ENCODE data around the gene OOSP1.
"Not testable (repeated sequence)": the region's sequence is repeated elsewhere in the genome, so short reads cannot be mapped to it uniquely, and the experiment has no call there.

The OOSP1 gene, protein sequence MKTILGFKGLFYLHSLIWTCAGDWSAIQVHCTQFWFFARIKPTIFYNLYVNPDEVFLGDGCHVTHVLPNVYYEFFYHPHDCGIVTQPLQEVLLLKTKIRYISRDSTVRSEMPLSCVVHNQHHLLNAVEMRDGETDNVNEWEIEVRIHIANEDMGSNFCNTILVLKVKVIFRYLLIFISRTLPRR

DNA sequence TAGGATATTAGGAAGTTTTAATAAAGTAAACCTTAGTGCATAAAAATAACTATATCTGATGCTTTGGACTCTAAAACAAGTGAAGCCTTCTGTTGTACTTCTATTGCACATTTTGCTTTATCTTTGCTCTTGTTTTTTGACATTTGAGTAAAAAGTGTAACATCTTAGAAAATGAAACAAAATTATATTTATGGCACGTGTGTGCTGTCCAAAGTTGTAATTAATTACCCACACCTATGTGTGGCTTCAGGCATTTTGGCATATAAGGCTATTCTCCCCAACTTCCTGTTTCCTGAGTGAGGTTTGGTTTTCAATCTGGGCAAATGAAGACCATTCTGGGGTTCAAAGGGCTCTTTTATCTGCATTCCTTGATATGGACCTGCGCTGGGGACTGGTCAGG lies at the start of gene OOSP1:
Gene OOSP1, plus strand, starts transcription at position 301 of the 400 bp plus-strand sequence. Its CDS starts 23 bp downstream, at position 324.
- DNase-seq (ENCODE audit: low read depth), result no peak

DNA sequence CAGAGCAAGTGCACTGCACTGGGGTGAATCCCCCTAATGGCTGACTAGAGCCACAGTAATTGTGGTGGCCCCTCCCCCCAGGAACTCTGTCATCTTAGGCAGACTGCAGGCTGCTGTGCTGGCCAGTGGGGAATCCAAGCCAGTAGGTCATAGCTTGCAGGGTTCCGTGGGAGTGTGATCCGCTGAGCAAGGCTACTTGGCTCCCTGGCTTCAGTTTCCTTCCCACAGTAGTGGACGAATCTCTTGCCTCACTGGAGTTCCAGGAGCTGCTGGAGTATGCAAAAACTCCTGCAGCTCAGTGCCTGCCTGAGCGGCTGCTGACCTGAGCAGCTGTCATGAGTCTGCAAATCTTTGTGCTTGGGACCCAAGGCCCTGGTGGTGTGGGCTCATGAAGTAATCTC lies 46.5 kb upstream of the OOSP1 start:
- DNase-seq (ENCODE audit: low read depth), result no peak

DNA sequence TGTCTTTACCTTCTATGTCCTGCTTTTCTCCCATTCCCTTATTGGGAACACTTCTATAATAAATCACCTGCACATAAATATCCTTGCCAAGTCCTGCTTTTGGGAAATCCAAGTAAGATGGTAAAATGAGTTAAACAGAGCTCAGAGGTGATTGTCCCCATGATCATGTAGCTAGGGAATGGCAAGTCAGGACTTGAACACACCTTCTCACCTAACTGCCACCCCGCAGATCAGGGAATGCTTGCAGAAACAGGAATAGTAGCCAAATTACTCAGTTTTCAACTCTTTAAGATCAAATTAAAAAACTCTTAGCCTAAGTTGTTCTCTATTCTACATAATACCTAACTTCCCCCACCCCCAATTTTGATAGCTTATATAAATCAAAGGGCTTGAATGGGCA lies 43.6 kb upstream of the OOSP1 start:
- no peak for DNase-seq (ENCODE audit: low read depth)

DNA sequence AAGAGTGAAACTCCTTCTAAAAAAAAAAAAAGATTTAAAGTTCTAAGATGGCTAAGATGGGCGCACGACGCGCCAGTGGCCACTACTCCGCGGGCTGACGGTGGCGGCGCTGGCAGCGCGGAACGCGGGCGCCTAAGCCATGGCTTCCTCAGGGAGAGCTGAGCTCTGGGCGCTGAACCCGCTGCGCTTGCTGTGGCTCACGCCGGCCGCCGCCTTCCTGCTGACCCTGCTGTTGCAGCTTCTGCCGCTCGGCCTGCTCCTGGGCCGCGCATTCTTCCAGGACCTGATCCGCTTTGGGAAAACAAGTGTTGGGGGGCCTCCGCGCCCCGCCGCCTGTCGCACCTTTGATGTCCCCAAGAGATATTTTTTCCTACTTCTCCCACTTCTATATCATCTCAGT lies 40.2 kb upstream of the OOSP1 start:
- no peak for DNase-seq (ENCODE audit: low read depth)

DNA sequence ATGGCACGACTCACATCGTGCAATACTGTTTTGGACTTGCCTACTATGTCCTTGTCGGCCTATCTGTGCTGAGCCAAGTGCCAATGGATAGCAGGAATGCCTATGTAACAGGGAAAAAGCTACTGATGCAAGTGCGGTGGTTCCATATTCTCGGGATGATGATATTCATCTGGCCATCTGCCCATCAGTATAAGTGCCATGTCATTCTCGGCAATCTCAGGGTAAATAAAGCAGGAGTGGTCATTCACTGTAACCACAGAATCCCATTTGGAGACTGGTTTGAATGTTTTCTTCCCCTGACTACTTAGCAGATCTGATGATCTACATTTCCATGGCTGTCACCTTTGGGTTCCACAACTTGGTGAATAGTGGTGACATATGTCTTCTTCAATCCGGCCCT lies 39.6 kb upstream of the OOSP1 start:
- DNase-seq (ENCODE audit: low read depth), result no peak

DNA sequence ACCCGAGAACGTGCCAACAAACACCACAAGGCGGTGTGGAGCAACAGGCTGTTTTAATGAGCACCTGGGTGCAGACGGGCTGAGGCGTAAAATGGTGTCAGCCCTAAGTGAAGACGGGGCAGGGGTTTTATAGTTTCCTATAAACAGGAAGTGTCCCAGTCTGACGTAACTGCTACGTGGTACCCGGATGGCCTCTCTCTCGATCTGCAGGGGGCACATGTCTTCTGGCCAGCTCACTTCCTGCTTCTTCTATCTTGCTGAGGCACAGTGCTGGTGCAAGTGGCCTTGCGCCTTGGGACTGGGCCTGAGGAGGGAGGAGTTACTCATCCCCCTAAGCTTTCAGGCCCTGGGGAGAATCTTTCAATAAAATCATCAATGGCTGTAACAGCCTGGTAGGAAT lies 38.7 kb upstream of the OOSP1 start:
- DNase-seq (ENCODE audit: low read depth), result no peak

DNA sequence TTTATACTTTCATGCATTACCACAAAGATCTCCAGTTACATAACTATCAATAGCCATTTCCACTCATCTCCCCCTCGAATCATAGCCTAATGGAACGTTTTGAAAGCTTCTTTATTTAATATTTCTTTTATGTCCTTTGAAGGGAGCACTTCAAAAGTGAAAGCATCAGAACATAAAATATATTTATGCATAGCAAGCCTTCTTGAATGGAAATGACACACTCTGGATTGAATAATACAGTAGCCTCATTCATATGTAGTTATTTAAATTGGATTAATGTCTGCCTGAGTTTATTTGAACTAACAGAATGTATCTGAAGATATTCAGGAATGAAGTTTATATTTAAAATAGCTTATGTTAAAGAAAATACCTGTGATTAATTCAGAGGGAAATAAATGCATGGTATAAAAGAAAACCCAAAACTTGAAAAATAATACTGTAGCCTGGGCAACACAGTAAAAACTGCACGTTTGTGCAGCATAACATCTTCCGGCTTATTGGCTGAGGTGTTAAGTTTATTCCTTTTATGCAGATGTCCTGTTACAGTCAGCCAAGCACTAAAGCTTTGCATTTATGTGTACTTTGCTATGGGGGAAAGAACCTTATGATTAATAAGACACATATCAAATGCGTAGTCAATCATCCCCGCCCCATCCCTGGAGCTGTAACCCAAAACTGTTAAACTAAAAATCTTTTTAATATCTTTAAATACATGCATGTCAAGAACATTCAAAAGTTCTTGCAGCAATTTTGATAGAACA lies 37.7 kb upstream of the OOSP1 start:
- no peak for DNase-seq (ENCODE audit: low read depth)

DNA sequence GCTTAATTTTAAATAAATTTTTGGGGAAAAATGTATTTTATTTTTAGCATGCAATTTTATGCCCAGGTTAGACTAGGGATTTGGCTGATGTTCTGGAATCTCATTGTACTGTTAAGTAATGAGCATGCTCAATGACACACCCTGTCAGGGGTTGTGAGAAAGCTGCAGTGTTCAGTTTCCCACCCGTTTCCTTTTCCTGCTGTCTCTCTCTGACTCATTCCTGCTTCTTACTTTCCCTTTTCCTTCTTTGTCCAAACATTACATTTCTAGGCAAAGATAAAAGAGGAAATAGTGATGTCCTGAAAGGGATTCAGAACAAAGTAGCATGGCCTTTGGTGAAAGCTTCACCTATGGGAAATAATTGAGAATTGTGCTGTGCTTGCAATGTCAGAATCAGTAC lies 36.9 kb upstream of the OOSP1 start:
- DNase-seq (ENCODE audit: low read depth), result no peak

DNA sequence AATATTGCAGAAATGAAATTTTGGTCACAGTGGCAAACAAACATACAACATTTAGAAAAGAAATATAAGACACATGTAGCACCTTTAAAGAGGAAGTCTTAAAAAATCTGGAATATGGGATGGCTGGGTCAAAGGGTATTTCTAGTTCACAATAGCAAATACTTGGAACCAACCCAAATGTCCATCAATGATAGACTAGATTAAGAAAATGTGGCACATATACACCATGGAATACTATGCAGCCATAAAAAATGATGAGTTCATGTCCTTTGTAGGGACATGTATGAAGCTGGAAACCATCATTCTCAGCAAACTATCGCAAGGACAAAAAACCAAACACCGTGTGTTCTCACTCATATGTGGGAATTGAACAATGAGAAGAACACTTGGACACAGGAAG lies 34.7 kb upstream of the OOSP1 start:
- DNase-seq (ENCODE audit: low read depth), result not testable (repeated sequence)

DNA sequence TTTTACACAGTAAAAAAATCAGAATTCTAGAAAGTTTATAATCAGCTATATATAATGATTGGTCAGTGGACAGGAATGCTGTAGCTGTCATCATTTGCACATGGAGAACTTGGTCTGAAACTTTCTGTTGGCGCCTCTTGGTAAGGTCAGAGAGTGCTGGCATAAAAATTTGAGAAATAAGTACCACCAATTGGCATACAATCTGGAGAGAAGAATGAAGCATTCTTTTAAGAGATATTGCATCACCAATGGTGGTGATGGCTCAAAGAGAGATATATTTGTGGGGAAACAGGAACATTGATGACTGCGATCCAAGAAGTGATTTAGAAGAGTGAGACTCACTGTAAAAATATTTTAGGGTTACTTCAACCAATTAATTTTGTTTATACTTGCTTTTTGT lies 19.8 kb upstream of the OOSP1 start:
- no peak for DNase-seq (ENCODE audit: low read depth)

DNA sequence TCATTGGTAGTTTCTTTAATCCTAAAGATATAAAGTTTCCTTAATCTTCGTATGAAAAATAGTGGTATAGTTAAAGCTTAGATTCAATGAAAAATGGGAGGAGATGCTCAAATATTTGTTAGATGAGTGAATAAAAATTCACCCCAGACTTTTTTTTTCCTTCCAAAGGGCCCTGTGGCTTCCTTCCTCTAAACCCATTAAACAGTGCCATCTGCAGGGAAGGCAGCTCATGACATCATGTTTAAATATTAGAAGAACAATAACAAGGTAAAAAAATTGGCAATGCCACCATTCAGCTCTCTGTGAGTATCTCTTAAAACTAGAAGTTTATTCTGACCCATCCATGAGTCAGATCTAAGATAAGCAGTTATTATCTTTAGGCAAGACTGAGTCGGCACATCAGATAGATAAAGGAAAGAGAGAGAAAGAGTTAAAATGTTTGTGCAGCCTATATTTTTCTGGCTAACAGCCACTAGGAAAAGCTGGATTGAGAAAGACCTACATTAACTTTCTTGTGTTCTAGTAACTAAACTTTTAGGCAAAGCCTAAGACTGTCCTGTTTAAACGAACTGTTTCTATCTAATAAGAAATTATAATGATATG lies 19.1 kb upstream of the OOSP1 start:
- no peak for DNase-seq (ENCODE audit: low read depth)

DNA sequence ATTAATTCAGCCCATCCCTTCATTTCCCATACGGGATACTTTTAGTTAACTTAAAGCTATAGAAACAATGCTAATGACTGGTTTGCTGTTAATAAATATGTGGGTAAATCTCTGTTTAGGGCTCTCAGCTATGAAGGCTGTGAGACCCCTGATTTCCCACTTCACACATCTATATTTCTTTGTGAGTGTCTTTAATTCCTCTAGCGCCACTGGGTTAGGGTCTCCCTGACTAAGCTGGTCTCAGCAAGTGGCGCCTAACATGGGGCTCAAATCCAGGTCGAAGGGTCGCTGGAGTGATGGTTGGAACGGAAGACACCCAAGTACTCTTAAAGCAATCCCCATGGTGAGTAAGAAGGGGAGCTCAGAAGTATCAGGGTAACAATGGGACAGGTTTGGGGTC lies 14.4 kb upstream of the OOSP1 start:
- no peak for DNase-seq (ENCODE audit: low read depth)

DNA sequence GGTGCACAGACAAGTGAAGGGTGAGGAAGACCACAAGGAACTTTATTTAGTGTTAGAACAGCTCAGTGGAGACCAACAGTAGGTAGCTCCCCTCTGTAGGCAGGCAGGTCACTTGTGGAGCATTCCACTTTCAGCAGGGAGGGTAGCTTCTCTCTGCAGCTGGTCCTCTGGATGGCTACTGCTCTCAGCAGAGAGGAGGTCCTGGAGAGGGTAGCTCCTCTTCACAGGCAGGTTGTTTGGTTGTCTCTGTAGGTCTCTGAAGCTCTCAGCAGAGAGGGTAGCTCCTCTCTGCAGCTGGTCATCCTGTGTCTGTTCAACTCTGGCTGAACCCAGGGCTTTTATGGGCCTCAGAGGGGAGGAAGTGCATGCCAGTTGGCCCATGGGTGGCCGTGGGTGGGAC lies 6.5 kb upstream of the OOSP1 start:
- no peak for DNase-seq (ENCODE audit: low read depth)

DNA sequence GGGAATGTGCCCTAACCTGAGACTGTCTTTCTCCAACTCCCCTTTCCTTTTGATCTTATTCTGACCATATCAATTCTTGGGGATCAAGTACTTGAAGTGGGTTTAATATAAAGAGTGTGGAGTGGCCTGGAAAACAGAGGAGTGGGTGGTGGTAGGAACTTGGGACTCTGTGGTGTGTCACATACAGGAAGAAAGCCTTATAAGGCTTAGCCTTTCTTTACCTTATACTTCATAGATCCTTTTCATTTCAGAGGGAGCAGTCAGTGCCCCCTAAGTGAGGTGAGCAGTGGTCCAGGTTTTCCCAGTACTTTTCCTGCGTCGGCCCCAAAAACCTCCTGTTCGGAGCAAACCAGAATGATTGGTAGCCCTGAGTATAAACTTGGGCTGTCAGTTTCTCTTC lies 486 bp downstream of the OOSP1 start:
- no peak for DNase-seq (ENCODE audit: low read depth)

DNA sequence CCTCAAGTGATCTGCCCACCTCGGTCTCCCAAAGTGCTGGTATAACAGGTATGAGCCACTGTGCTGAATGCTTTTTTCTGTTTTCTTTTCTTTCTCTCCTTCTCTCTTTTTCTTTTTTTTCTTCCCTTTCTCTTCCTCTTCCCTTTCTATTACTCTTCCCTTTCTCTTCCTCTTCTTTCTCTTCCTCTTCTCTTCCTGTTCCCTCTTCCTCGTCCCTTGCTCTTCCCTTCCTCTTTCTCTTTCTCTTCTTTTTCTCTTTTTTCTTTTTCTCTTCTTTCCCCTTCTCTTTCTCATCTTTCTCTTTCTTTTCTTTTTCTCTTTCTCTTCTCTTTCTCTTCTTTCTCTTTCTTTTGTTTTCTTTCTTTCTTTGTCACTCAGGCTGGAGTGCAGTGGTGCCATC lies 1.2 kb downstream of the OOSP1 start:
- no peak for DNase-seq (ENCODE audit: low read depth)

DNA sequence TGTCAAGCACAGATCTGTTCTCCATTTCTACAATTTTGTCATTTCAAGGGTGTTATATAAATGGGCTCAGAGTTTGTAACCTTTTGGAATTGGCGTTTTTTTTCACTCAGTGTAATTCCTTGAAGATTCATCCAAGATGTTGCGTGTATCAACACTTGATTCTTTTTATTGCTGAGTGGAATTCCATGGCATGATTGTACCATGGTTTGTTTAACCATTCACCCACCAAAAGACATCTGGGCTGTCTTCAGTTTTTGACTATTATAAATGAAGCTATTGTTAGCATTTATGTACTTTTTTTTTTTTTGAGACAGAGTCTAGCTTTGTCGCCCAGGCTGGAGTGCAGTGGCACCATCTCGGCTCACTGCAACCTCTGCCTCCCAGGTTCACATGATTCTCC lies 2.9 kb downstream of the OOSP1 start:
- no peak for DNase-seq (ENCODE audit: low read depth)

DNA sequence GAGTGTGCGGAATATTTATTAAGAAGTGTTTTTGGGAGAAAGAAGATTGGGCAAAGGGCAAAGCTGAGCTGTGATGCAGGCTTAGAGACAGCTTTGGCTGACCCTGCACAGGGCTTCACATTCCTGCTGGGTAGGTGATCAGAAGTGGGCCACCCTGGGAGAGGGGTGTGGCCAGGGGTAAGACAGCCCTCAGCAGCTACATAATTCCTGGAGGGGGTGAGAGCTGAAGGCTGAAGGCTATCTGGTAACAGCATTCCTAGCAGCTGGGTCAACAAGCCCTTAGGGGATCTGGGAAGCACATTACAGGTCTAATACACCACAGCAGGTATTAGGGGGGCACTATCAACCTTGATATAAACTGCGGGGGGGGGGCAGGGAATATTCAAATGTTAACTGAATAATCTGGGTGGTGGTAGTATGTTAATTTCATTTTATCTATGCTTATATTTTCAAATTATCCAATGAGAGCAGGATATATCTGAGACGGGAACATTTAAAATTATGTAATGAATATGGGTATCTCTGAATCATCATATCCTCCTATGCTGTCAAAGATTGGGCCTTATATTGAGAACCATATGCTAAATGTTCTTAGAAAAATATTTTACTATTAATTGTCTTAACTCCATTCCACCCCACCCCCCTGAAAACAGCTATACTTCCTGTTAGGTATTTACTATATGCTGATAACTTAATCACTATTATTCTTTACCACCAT lies 5.9 kb downstream of the OOSP1 start:
- no peak for DNase-seq (ENCODE audit: low read depth)

DNA sequence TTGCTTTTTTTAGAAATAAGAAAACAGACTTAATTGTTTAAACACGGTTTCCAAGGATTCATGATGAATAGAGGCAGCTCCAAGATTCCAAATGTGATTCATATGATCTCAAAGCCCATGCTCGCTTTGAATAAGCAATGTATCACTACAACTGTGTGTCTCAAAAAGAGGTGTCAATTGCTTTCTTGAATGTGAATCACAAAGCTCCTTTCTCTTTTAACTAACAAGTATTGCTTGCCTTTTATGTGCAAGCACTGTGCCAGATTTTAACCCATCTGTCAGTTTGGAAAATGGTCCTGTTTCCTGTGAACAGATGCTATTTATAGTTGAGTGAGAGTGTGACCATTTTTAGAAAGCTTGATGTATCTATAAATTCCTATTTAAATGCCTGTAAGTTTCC lies 6.5 kb downstream of the OOSP1 start:
- DNase-seq (ENCODE audit: low read depth), result no peak

DNA sequence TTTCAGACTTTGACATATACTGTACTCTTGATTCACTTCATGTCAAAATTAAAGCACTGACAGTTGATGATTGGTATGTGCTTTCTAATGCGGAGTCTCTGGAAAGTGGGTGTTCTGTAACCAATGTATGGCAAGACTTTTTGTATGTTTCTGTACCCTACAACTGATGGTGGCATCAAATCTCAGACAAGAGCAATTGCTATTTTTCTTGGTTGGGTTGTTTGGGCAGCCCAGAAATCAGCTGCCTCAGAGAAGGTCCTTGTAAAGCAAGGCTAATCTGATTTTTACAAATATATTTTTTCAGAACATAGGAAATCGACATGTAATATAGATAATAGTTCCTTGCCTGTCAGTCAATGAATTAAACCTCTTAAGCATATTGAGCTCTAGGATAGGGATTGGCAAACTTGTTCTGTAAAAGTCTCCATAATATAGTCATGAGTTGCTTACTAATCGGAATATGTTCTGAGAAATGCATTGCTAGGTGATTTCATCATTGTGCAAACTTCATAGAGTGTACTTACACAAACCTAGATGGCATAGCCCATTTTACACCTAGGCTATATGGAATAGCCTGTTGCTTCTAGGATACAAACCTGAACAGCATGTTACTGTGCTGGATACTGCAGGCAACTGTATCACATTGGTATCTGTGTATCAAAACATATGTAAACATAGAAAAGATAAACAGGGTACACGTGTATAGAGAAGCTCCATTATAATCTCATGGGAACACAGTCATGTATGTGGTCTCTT lies 15.4 kb downstream of the OOSP1 start:
- no peak for DNase-seq (ENCODE audit: low read depth)

DNA sequence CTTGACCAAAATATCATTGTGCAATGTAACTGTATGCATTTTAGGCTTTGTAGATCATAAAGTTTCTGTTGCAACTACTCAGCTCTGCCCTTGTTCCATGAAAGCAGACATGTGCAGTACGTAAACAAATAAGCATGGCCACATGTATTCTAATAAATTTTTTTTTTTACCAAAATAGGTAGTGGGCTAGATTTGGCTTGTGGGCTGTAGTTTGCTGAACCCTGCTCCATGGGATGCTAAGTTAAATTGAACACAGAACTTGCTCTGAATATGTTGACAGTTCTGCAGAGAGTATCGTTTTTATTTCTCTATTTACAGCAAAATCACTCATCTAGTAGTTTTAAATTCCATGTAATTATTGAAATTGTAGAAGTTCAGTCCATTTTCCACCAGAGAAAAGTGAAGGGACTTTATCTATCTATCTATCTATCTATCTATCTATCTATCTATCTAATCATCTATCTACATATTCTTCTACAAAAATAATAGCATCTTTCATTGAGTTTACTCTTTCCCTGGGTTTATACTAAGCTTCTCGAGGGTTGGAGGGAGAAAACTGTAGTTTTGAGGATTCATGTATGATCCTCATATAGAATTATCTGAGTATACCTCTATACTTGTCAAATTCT lies 16.1 kb downstream of the OOSP1 start:
- DNase-seq (ENCODE audit: low read depth), result no peak

DNA sequence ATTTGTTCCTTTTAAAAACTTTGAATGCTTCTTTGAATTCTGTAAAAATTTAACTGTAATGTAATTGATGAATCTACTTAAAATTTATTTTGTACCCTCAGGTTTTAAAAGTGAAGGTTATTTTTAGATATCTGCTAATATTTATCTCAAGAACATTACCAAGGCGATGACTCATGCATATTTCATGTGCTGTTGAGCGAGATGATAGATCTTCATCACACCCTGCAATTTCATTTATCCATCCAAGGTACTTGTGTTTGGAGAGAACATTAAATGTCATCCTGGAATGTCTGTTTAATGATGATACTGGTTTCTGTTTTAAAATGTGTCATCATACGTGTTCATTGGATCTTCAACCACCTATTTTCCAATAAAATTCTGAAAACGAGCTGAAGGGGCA lies 18.9 kb downstream of the OOSP1 start:
- no peak for DNase-seq (ENCODE audit: low read depth)

All from activated T-helper 1 cell treated with Interleukin-2 at 50 U/mL for 16 hours (primary cell).